Muscle of leg (tissue), 11 donors: ENCODE data around the gene OSBPL3. TPM values are rescaled to one million over a fixed set of nuclear protein-coding genes. Genes with fewer than 3 reads are reported as not detected.

Experiments
- DNase-seq: peaks from one replicate; pipeline ENCODE4 v3.0.0; 2013
- H3K27ac ChIP-seq: one replicate; pipeline ENCODE4 v1.5.1; 2013; ENCODE audit warnings: mild to moderate bottlenecking, low read length, control low read depth
- H3K27me3 ChIP-seq: one replicate; pipeline ENCODE4 v1.6.1; 2013; ENCODE audit warnings: low read length; ENCODE audit not compliant: control insufficient read depth, insufficient read depth
- H3K36me3 ChIP-seq: one replicate; pipeline ENCODE4 v1.6.1; 2013; ENCODE audit warnings: low read length; ENCODE audit not compliant: control insufficient read depth, insufficient read depth
- H3K4me1 ChIP-seq: one replicate; pipeline ENCODE4 v1.6.1; 2013; ENCODE audit warnings: low read length; ENCODE audit not compliant: control insufficient read depth, insufficient read depth
- H3K4me3 ChIP-seq: one replicate; pipeline ENCODE4 v1.5.1; 2013; ENCODE audit warnings: low read length, control low read depth
- H3K9me3 ChIP-seq: replicated peaks from 2 replicates; pipeline ENCODE4 v1.6.1; 2013; ENCODE audit warnings: low read depth, low read length; ENCODE audit not compliant: control insufficient read depth
- WGBS: methylation state at CpG from one replicate; pipeline ENCODE4 v1.1.5; 2013; ENCODE audit warnings: missing lambda C conversion rate; ENCODE audit not compliant: insufficient coverage; 5-methylcytosine and 5-hydroxymethylcytosine counted together
- polyA plus RNA-seq, 8 donors: library from polyadenylated mRNA; unstranded; fragments of 120-200 nt; gene quantifications; one replicate each; pipeline versions ENCODE4 v1.2.1 to v1.2.3, GENCODE V29; 2013; ENCODE audit warnings: inconsistent platforms in 1 of 8, low replicate concordance in 1 of 8; ENCODE audit not compliant: insufficient read length in 8 of 8, insufficient read depth in 1 of 8
- total RNA-seq: library from RNA; stranded (reverse); fragments of 120-200 nt; gene quantifications from one replicate; pipeline ENCODE4 v1.2.4, GENCODE V29; 2013

The OSBPL3 gene
- total and polyA plus RNA-seq, 9 donors: 2.4 to 5.1 (median 3.7) TPM

- no peaks in the 10 kb centered on the region for H3K4me1 ChIP-seq
- no peaks in the 10 kb centered on the region for H3K9me3 ChIP-seq
- no peak for DNase-seq
- H3K4me3 ChIP-seq: no peak overlapping the region
- no peak overlapping the region for H3K27ac ChIP-seq
- H3K36me3 ChIP-seq: no peaks in the 10 kb centered on the region
- H3K27me3 ChIP-seq: no peaks in the 10 kb centered on the region
Measured at GRCh38 chr7:24857623-24858022, 122.4 kb downstream of the OSBPL3 start.

DNA sequence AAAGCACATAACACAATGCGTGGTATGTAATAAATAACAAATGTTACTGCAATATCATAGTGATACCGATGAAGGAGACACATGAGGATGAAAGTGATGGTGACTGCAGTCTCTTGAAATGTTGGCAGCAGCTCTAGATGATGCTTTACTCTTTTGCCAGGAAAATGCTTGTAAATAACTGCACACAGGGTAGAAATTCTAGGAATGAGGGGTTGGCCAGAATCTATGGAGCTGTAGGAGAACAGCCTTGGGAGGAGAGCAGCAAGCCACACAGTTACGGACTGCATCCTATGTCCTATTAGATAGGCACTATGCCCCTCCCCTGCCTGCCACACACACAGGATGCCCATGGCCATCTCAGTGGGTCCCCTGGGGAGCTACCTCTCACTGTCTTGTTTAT, 125.1 kb downstream of the OSBPL3 start:
- no peaks in the 10 kb centered on the region for H3K9me3 ChIP-seq
- no peaks in the 10 kb centered on the region for H3K27me3 ChIP-seq
- peak; percentile 16 for DNase-seq
- no peak overlapping the region for H3K27ac ChIP-seq
- no peaks in the 10 kb centered on the region for H3K4me1 ChIP-seq
- WGBS: 60% methylated on average over 2 of the region's 3 CpGs
- no peak overlapping the region for H3K4me3 ChIP-seq
- no peaks in the 10 kb centered on the region for H3K36me3 ChIP-seq

DNA sequence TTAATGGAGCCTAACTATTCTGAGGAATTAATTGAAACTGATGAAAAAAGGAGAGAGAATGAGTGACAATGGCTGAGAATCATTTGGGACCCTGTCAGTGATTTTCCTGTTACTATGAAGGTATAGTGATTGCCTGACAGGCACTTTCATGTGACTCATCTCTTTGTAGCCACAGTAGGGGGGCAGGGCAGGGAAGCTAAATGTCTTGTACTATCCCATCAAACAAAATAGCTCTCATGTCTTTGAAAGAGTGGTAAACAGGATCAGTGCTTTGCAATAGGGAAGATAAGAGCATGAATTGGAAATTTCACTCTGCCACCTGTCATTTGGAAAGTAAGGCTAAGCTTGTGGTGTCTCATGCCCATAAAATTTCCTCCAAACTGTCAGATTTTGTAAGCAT, 128.2 kb downstream of the OSBPL3 start:
- H3K36me3 ChIP-seq: no peaks in the 10 kb centered on the region
- no peak overlapping the region for H3K27ac ChIP-seq
- no peak for DNase-seq

GRCh38 chr7:24848878-24849277, 131.1 kb downstream of the OSBPL3 start:
- no peak overlapping the region for H3K27ac ChIP-seq
- DNase-seq: no peak
- H3K4me3 ChIP-seq: no peak overlapping the region
- no peaks in the 10 kb centered on the region for H3K36me3 ChIP-seq
- WGBS: 82% methylated on average over 13 of the region's 16 CpGs
- no peaks in the 10 kb centered on the region for H3K4me1 ChIP-seq
- H3K9me3 ChIP-seq: no peaks in the 10 kb centered on the region
- no peaks in the 10 kb centered on the region for H3K27me3 ChIP-seq

More for the DNA sequence above, 128.2 kb downstream of the OSBPL3 start:
- no peaks in the 10 kb centered on the region for H3K4me1 ChIP-seq
- no peaks in the 10 kb centered on the region for H3K9me3 ChIP-seq
- no peak overlapping the region for H3K4me3 ChIP-seq
- H3K27me3 ChIP-seq: no peaks in the 10 kb centered on the region

DNA sequence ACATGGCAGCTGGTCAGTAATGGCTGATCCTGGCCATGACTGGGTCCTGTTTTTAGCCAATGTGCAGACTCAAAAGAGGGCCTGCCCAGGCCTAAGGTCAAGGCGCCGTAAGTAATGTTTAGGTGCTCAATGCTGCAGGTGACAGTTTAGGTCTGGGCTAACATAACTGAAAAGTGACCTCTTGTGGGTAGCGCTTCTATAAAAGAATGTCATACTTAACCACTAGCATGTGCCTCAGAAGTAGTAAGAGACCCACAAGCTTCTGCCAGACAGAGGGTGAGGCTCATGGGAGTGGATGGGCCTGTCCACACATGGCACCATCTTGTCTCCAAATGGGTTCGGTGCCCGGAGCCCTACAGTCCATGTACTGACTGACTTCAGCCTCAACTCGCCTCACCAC, 132.2 kb downstream of the OSBPL3 start:
- Histone ChIP-seq H3K4me1 (no peaks in the 10 kb centered on the region), H3K9me3 (no peaks in the 10 kb centered on the region), H3K27ac (no peak overlapping the region), H3K36me3 (no peaks in the 10 kb centered on the region), H3K27me3 (no peaks in the 10 kb centered on the region), H3K4me3 (no peak overlapping the region)
- WGBS: 86% methylated on average over 2 of the region's 6 CpGs
- DNase-seq: no peak

DNA sequence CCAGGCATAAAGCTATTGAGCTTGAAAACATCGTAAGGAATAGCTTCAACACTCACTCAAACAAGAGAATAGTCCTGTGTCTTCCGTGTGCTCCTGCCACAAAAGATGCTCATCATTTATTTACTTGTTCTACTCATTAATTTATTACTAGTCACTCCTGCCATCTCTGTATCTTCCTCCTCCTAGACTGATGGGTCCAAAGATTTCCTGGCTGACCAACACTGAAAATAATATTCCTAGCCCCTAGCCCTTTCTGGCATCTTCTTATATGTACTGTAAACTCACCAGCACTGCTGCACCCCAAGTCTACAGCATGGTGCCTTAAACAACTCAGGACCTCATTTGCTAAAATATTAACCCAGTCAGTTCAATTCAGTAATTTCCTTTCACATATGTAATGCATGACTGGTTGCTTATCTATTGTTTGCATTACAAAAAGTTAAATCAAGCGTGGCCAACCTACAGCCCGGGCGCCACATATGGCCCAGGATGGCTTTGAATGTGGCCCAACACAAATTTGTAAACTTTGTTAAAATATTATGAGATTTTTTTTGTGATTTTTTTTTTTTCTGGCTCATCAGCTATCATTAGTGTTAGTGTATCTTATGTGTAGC, 136.1 kb downstream of the OSBPL3 start:
- Histone ChIP-seq H3K4me3 (no peak overlapping the region), H3K36me3 (no peaks in the 10 kb centered on the region), H3K27me3 (no peaks in the 10 kb centered on the region), H3K9me3 (no peaks in the 10 kb centered on the region), H3K27ac (no peak overlapping the region), H3K4me1 (no peaks in the 10 kb centered on the region)
- no peak for DNase-seq
- 88% methylated on average over 2 of the region's 5 CpGs for WGBS

GRCh38 chr7:24842449-24843241, 137.3 kb downstream of the OSBPL3 start:
- Histone ChIP-seq H3K4me3 (no peak overlapping the region), H3K9me3 (no peaks in the 10 kb centered on the region), H3K27me3 (no peaks in the 10 kb centered on the region), H3K4me1 (no peaks in the 10 kb centered on the region), H3K36me3 (no peaks in the 10 kb centered on the region), H3K27ac (no peak overlapping the region)
- DNase-seq: no peak
- WGBS: 96% methylated on average over 4 of the region's 5 CpGs

DNA sequence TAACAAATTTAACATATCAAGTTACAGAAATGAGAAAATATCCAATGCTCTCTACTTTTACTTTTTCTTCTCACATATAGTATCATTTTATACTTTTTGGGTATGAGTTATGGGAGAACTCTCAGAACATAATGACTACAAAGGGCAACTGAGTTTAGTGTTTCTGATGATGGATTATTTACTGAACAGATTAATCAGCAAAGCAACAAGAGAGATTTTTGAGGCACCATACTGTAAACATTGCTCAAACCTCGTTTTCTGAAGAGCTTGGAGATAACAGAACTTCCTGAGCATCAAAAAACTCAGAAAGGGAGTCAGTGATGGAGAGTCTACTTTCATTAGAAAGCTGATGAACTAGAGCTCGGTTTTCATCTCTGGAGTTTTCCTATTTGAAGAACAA, 137.9 kb downstream of the OSBPL3 start:
- no peaks in the 10 kb centered on the region for H3K4me1 ChIP-seq
- H3K4me3 ChIP-seq: no peak overlapping the region
- no CpG with 5 or more reads among the region's 2 CpGs for WGBS
- no peaks in the 10 kb centered on the region for H3K36me3 ChIP-seq
- DNase-seq: no peak
- no peak overlapping the region for H3K27ac ChIP-seq
- no peaks in the 10 kb centered on the region for H3K9me3 ChIP-seq
- no peaks in the 10 kb centered on the region for H3K27me3 ChIP-seq

GRCh38 chr7:24840563-24840962, 139.4 kb downstream of the OSBPL3 start:
- DNase-seq: no peak
- no peaks in the 10 kb centered on the region for H3K4me1 ChIP-seq
- no peak overlapping the region for H3K4me3 ChIP-seq
- no peak overlapping the region for H3K27ac ChIP-seq
- H3K27me3 ChIP-seq: no peaks in the 10 kb centered on the region
- H3K9me3 ChIP-seq: no peaks in the 10 kb centered on the region
- H3K36me3 ChIP-seq: no peaks in the 10 kb centered on the region

DNA sequence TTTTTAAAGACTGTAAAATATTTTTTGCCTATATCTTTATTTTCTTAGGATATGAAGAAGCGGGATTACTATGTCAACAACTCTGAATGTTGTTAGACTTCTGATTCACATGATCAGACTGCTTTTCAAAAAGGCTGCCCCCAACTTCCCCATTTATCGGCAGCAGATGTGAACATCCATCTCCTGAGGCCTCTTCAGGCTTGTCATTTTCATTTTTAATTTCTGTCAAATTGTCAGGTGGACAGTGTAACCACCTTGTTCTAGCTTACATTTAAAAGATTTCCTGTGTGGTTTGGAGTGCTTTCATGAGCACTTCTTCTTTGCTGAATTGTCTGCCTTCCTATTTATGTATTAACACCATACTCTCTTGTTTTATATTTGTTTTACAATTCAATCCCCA, 143.9 kb downstream of the OSBPL3 start:
- no peaks in the 10 kb centered on the region for H3K27me3 ChIP-seq
- no peak overlapping the region for H3K4me3 ChIP-seq
- peaks cover 4% of the 10 kb centered on the region for H3K4me1 ChIP-seq
- no CpG with 5 or more reads among the region's 2 CpGs for WGBS
- H3K27ac ChIP-seq: no peak overlapping the region
- no peak for DNase-seq
- no peaks in the 10 kb centered on the region for H3K9me3 ChIP-seq
- H3K36me3 ChIP-seq: no peaks in the 10 kb centered on the region
